ENCODE data around the gene GATA6. TPM values are rescaled to one million over a fixed set of nuclear protein-coding genes. Genes with fewer than 3 reads are reported as not detected.
A peak's percentile ranks its signal among the peaks of the same experiment; 100 is the strongest.

GATA6 gene
- polyA plus RNA-seq, 3 donors = 0.04 TPM; not detected in 2

DNA sequence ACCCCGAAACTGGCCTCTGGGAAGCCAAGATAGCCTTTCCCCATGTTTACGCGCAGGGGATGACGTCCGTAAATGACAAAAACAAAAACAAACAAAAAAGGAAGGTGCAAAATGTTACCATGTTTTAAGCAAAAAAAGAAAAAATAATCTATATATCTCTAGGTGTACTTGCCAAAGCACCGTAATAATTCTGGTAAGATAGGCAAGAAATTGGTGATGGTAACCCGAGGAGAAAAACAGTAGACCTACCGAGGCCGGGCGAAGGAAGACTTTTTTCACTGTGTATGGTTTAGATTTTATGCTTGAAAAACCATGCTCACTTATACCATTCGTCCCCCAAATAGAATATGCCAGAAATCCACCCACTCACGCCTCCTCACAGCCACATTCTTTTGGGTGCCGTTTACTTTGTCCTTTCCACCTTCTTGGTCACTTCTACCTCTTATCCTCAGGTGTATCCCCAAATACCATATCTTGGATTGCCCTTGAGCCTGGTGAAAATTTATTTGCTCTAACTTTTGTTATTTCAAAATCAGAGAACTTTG lies 8.0 kb downstream of the GATA6 start:
- Mint-ChIP-seq H3K27ac (no peak overlapping the region), H3K36me3 (peaks cover 0 to 7% of the 10 kb centered on the region in 2 donors), H3K9me3 (peaks cover 0 to 15% (median 0%) of the 10 kb centered on the region in 7 donors), H3K27me3 (ENCODE audit: low read depth in 3 of 3) (peaks cover 69 to 77% (median 74%) of the 10 kb centered on the region in 3 donors), H3K4me1 (no peaks in the 10 kb centered on the region), H3K4me3 (peak overlapping the region in 1 of 2 donors; percentile 76)
- H3K27ac ChIP-seq (ENCODE audit: low read depth in 1 of 2, low read length in 2 of 2) = no peak overlapping the region
- no peaks in the 10 kb centered on the region for H4K20me1 ChIP-seq (ENCODE audit: insufficient read depth, low read length)
- peaks cover 0 to 16% of the 10 kb centered on the region in 2 donors for H3K9me3 ChIP-seq (replicated peaks in 1 of 2; ENCODE audit: control insufficient read depth in 1 of 2, insufficient read depth in 1 of 2, low read length in 2 of 2)
- H3K4me3 ChIP-seq (replicated peaks in 1 of 3; ENCODE audit: low read depth in 2 of 3, low read length in 3 of 3) = no peak overlapping the region
- DNase-seq = no peak
- no peaks in the 10 kb centered on the region for H3K4me1 ChIP-seq (ENCODE audit: control insufficient read depth in 1 of 2, insufficient read depth in 2 of 2, low read length in 2 of 2)
- WGBS (ENCODE audit: insufficient coverage) = no CpG with 5 or more reads among the region's 13 CpGs
- no peaks in the 10 kb centered on the region for H3K36me3 ChIP-seq (replicated peaks in 1 of 2; ENCODE audit: control insufficient read depth in 1 of 2, insufficient read depth in 2 of 2, low read length in 2 of 2)
- H3K79me2 ChIP-seq (ENCODE audit: insufficient read depth, low read length) = no peaks in the 10 kb centered on the region
- no peak overlapping the region for H3K4me2 ChIP-seq (replicated peaks; ENCODE audit: extremely low read depth, low read length, poor library complexity, severe bottlenecking)
- H2AFZ ChIP-seq (ENCODE audit: insufficient read depth, low read depth, low read length, poor library complexity, severe bottlenecking) = no peak overlapping the region
- intact Hi-C loops (cut with micrococcal nuclease) = no loop called here
- H3K27me3 ChIP-seq (ENCODE audit: control insufficient read depth in 2 of 2, insufficient read depth in 2 of 2, low read length in 2 of 2) = peaks cover 67 to 80% of the 10 kb centered on the region in 2 donors
- H3K9ac ChIP-seq (ENCODE audit: insufficient read depth, low read length, poor library complexity, severe bottlenecking) = no peak overlapping the region
- TF ChIP-seq, protein P1, sequence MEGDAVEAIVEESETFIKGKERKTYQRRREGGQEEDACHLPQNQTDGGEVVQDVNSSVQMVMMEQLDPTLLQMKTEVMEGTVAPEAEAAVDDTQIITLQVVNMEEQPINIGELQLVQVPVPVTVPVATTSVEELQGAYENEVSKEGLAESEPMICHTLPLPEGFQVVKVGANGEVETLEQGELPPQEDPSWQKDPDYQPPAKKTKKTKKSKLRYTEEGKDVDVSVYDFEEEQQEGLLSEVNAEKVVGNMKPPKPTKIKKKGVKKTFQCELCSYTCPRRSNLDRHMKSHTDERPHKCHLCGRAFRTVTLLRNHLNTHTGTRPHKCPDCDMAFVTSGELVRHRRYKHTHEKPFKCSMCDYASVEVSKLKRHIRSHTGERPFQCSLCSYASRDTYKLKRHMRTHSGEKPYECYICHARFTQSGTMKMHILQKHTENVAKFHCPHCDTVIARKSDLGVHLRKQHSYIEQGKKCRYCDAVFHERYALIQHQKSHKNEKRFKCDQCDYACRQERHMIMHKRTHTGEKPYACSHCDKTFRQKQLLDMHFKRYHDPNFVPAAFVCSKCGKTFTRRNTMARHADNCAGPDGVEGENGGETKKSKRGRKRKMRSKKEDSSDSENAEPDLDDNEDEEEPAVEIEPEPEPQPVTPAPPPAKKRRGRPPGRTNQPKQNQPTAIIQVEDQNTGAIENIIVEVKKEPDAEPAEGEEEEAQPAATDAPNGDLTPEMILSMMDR (IDR thresholded peaks at IDR 0.05) = no peak

DNA sequence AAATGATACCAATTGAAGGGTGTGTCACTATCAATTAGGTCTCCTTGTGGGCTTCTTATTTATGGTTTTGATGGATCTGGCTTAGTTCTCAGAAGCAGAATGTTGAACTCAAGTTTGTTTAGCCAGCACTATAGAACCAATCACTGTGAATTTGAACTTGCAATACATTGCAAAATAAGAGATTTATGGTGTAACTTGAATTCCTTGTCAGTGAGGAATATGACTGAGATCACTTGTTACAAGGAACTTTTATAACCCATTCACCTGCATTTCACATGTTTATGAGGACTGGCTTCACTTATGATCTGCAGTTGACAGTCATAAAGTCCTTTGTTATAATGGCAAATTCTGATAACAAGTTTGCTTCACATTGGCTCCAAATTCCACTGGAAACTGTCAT lies 9.8 kb downstream of the GATA6 start:
- H3K4me1 Mint-ChIP-seq = no peaks in the 10 kb centered on the region
- H3K9me3 Mint-ChIP-seq = peaks cover 0 to 7% (median 0%) of the 10 kb centered on the region in 7 donors
- no peak overlapping the region for H3K4me3 ChIP-seq (replicated peaks in 1 of 3; ENCODE audit: low read depth in 2 of 3, low read length in 3 of 3)
- H3K27me3 Mint-ChIP-seq (ENCODE audit: low read depth in 3 of 3) = peaks cover 56 to 64% (median 56%) of the 10 kb centered on the region in 3 donors
- H3K36me3 ChIP-seq (replicated peaks in 1 of 2; ENCODE audit: control insufficient read depth in 1 of 2, insufficient read depth in 2 of 2, low read length in 2 of 2) = no peaks in the 10 kb centered on the region
- H3K27me3 ChIP-seq (ENCODE audit: control insufficient read depth in 2 of 2, insufficient read depth in 2 of 2, low read length in 2 of 2) = peaks cover 54 to 66% of the 10 kb centered on the region in 2 donors
- H3K9ac ChIP-seq (ENCODE audit: insufficient read depth, low read length, poor library complexity, severe bottlenecking) = no peak overlapping the region
- TF ChIP-seq, protein P1 (IDR thresholded peaks at IDR 0.05) = no peak
- no peaks in the 10 kb centered on the region for H4K20me1 ChIP-seq (ENCODE audit: insufficient read depth, low read length)
- H3K36me3 Mint-ChIP-seq = peaks cover 0 to 7% of the 10 kb centered on the region in 2 donors
- no peak overlapping the region for H3K4me3 Mint-ChIP-seq
- H3K27ac ChIP-seq (ENCODE audit: low read depth in 1 of 2, low read length in 2 of 2) = no peak overlapping the region
- peaks cover 0 to under 1% of the 10 kb centered on the region in 2 donors for H3K9me3 ChIP-seq (replicated peaks in 1 of 2; ENCODE audit: control insufficient read depth in 1 of 2, insufficient read depth in 1 of 2, low read length in 2 of 2)
- intact Hi-C loops (cut with micrococcal nuclease) = no loop called here
- no peak overlapping the region for H3K27ac Mint-ChIP-seq
- no peak overlapping the region for H2AFZ ChIP-seq (ENCODE audit: insufficient read depth, low read depth, low read length, poor library complexity, severe bottlenecking)
- DNase-seq = no peak
- H3K79me2 ChIP-seq (ENCODE audit: insufficient read depth, low read length) = no peaks in the 10 kb centered on the region
- H3K4me2 ChIP-seq (replicated peaks; ENCODE audit: extremely low read depth, low read length, poor library complexity, severe bottlenecking) = no peak overlapping the region
- no peaks in the 10 kb centered on the region for H3K4me1 ChIP-seq (ENCODE audit: control insufficient read depth in 1 of 2, insufficient read depth in 2 of 2, low read length in 2 of 2)

Data from CD14-positive monocyte (primary cell).